ENCODE results near the gene GRK6. TPM values are rescaled to one million over a fixed set of nuclear protein-coding genes. Genes with fewer than 3 reads are reported as not detected.

Gene GRK6
- total and polyA plus RNA-seq, 2 experiments from 2014 or later, result 13.0 to 56.8 TPM

- Mint-ChIP-seq H3K36me3 (ENCODE audit: low read depth) (peaks cover 28% of the 10 kb centered on the region), H3K27ac (no peak overlapping the region), H3K27me3 (ENCODE audit: insufficient read depth, low read depth, poor library complexity) (peaks cover 13% of the 10 kb centered on the region), H3K9me3 (no peaks in the 10 kb centered on the region), H3K4me3 (no peak overlapping the region), H3K4me1 (peaks cover 18% of the 10 kb centered on the region)
- H3K9me2 ChIP-seq (ENCODE audit: insufficient read depth), result no peaks in the 10 kb centered on the region
- H3K4me3 ChIP-seq, result no peak overlapping the region
- H2AFZ ChIP-seq, result no peak overlapping the region
- no peaks in the 10 kb centered on the region for H3K27me3 ChIP-seq (ENCODE audit: insufficient read depth)
- DNase-seq (ENCODE audit: low spot score) (no peak), ATAC-seq (no peak)
- H3K4me2 ChIP-seq, result no peak overlapping the region
- peaks cover 3% of the 10 kb centered on the region; the same call in 1 of the 2 replicates for H3K36me3 ChIP-seq (ENCODE audit: insufficient read depth)
- TF ChIP-seq REST (IDR thresholded peaks at IDR 0.05; ENCODE audit: unreplicated experiment), result no peak
- TF ChIP-seq CTCF (conservative IDR thresholded peaks at IDR 0.05; ENCODE audit: low read depth in 2 of 2), result no peak
- TF ChIP-seq EZH2 (IDR thresholded peaks at IDR 0.05; ENCODE audit: low read depth, unreplicated experiment), result no peak
- TF ChIP-seq ZNF462 (CRISPR knock-in tag; IDR thresholded peaks at IDR 0.05), result no peak
- no peak for TF ChIP-seq ETS1 (IDR thresholded peaks at IDR 0.05)
- TF ChIP-seq STAT1 (IDR thresholded peaks at IDR 0.05; ENCODE audit: unreplicated experiment), result no peak
- no peak for TF ChIP-seq ZNF331 (CRISPR knock-in tag; IDR thresholded peaks at IDR 0.05; ENCODE audit: low read depth)
- no peak for TF ChIP-seq NANOG (IDR thresholded peaks at IDR 0.05; ENCODE audit: borderline replicate concordance)
- no peak for TF ChIP-seq POLR2AphosphoS5 (IDR thresholded peaks at IDR 0.05; ENCODE audit: low read depth)
- no peak for TF ChIP-seq CREB1 (CRISPR knock-in tag; IDR thresholded peaks at IDR 0.05; ENCODE audit: low read depth)
- TF ChIP-seq ZNF114 (CRISPR knock-in tag; IDR thresholded peaks at IDR 0.05), result no peak
- no peak for TF ChIP-seq JUNB (IDR thresholded peaks at IDR 0.05; ENCODE audit: unreplicated experiment)
- TF ChIP-seq EZH2phosphoT487 (IDR thresholded peaks at IDR 0.05; ENCODE audit: unreplicated experiment), result no peak
- 0 out of 2 replicates have a peak, but pooled peaks cover 10% of the 10 kb centered on the region for H3F3A ChIP-seq (replicated peaks; ENCODE audit: low read depth)
- H4K20me1 ChIP-seq (replicated peaks; ENCODE audit: insufficient read depth), result peaks cover 13% of the 10 kb centered on the region
- H3K79me2 ChIP-seq (replicated peaks; ENCODE audit: insufficient read depth), result peaks cover 21% of the 10 kb centered on the region
- H3K4me1 ChIP-seq (ENCODE audit: insufficient read depth), result peaks cover 15% of the 10 kb centered on the region; the same call in 1 of the 2 replicates
- no peak overlapping the region for H3K27ac ChIP-seq (ENCODE audit: low read depth)
These were observed 5.1 kb downstream of the GRK6 start for GRCh38 chr5:177431317-177432142.

All from GM23338 (cell line).